Stimulated activated CD4-positive, alpha-beta T cell treated with anti-CD3 and anti-CD28 coated beads, Interleukin-4, amount 100 ng/mL, for 48 hours (primary cell): ENCODE measurements around the gene MFAP2.
"Not testable (repeated sequence)": the region's sequence is repeated elsewhere in the genome, so short reads cannot be mapped to it uniquely, and the experiment has no call there.

Source experiments
- DNase-seq, 2 donors: peaks; one replicate each; pipeline ENCODE4 v3.0.0-alpha.2; 2020; ENCODE audit warnings: low read depth in 2 of 2

MFAP2 gene

DNA sequence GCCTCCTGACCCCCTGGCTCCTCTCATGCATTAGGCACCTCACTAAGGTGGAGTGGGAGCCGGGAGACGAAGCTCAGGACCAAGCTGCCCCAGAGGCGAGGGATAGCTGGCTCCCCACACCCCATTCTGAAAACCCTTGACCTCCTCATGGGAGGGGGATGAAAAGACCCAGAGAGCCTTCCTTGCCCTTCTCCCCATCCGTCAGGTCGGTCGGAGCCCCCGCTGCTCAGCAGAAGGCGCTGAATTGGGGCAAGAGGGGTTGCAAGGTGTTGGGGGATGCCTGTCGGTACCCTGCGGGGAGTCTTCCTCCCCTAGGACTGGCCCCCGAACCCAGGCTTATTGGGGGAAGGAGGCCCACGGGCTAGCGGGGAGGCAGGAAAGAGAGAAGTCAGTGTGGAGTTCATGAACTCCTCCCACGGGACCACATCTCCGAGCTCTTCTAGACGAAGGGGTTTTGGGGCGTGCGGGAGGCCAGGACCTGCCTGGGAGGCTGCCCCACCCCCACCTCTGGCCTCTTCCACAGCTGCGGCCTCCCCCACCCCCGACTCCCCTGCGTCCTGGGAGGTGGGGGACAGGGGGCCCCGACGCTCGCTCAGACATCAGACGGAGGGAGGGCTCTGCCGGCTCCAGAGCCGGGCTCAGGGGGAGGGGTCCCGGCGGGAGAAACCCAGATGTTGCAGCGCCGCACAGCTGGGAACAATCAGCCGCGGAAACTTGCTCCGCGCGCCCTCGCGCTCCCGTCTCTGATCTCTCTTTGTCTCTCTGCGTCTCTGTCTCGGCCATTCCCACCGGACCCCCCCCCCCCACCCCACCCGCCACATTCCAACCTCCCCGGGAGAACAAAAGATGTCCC is 719 bp downstream of the MFAP2 start:
- DNase-seq: no peak

DNA sequence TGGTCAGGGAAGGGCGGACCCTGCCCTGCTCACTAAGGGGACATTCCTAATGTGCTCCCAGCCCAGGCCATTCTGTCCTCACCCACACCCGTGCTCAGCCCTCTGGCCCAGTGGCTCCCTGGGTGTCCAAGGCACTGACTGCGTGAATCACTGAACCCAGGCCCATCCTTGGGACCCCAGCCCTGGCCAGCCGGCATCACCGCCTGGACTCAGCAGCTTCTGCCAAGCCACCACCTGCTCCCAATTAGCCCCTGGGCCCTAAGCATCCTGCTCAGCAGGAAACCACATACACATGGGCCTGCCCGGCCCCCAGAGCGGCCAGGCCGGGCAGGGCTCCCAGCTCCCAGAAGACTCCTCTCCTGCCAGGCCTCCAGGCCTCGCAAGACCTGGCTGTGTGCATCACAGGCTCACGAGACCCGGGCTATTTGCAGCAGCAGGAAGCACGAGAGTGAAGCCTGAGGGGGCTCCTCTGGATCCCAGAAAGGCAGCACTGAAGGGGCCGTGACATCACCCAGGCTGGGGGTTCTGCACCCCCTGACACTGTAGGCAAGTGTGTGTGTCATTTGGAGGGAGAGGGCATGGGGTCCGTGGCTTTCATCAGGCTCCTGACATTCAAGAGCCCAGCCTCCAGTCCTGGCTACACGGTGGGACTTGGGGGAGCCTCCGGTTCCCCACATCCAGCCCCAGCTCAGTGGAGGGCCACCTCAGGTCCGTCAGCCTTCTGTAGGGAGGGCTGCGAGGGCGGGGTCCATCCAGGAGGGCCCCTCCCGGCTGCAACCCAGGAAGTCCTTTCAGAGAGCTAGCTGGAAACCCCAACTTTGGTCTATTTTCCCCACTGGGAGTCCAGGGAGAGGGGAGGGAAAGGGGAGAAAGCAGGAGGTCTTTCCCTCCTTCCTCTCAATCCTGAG is 1.6 kb downstream of the MFAP2 start:
- no peak for DNase-seq

DNA sequence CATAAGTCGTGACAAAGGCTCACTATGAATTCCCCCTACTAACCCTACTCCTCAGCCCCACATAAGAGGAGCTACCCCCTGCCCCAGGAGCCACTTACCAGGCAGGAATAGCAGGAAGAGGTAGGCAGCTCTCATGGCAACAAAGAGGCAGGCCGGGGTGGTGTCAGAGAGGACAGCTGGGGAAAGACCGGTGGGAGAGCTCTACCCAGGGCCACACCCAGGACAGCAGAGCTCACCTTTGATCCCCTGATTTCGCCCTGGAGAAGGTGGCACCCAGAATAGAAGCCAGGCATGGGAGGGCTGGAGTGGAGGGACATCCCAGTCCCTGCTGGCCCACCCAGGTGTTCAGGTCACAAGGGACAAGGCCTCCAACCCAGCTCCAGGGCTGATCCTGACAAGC is 2.3 kb downstream of the MFAP2 start:
- DNase-seq: no peak

- DNase-seq: no peak
Observed at GRCh38 chr1:16977377-16977776, 3.0 kb downstream of the MFAP2 start.

- no peak for DNase-seq
Observed at GRCh38 chr1:16976966-16977365, 3.5 kb downstream of the MFAP2 start.

- DNase-seq: no peak
Observed at GRCh38 chr1:16975838-16976237, 4.6 kb downstream of the MFAP2 start.

DNA sequence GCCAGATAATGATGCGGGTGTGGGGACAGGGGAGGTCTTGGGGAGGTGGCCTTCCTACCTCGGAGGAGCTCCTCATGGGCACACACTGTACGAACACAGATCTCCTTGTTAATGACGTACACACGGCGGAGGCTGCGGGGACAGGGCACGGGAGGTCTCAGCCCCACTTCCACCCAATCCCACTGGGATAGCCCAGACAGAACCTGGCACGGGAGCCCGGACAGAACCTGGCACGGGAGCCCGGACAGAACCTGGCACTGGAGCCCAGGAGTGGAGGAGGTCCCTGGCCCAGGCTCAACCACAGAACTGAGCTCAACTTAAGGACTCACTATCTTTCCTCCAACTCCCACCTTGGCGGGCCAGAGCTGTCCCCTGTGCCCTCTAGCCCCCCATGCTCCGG is 5.2 kb downstream of the MFAP2 start:
- DNase-seq: no peak

- DNase-seq: no peak
Observed at GRCh38 chr1:16973215-16973614, 7.2 kb downstream of the MFAP2 start.

DNA sequence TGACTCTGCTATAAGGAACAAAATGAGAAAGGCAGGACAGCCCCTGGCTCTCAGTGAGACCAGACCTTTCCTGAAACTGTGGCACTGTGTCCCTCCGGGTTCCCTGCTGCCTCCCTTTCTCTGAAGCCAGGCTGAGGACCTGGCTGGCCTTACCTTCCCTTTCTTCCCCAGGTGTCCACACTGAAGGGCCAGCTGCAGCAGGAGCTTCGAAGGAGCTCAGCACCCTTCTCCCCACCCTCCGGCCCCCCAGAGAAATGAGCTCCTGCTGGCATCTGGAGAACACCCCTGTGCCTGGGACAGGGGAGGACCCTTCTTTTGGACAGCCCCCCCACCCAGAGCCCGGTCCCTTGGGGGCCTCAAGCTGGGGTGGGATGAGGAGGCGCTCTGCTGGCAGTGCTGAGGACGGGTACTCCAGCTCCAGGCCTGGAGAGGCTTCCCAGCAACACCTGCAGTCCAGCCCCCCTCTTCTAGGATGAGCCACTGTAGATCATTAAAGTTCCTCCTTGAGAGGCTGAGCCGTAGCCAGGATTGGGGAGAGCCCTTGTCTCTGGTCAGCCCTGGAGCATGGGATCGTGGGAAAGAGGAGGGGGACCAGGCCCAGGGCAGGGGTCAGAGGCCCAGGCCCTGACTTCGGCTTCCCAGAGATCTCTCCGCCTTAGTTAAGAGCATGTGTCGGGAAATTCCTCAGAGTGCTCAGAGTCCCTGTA is 8.1 kb downstream of the MFAP2 start:
- DNase-seq: no peak

DNA sequence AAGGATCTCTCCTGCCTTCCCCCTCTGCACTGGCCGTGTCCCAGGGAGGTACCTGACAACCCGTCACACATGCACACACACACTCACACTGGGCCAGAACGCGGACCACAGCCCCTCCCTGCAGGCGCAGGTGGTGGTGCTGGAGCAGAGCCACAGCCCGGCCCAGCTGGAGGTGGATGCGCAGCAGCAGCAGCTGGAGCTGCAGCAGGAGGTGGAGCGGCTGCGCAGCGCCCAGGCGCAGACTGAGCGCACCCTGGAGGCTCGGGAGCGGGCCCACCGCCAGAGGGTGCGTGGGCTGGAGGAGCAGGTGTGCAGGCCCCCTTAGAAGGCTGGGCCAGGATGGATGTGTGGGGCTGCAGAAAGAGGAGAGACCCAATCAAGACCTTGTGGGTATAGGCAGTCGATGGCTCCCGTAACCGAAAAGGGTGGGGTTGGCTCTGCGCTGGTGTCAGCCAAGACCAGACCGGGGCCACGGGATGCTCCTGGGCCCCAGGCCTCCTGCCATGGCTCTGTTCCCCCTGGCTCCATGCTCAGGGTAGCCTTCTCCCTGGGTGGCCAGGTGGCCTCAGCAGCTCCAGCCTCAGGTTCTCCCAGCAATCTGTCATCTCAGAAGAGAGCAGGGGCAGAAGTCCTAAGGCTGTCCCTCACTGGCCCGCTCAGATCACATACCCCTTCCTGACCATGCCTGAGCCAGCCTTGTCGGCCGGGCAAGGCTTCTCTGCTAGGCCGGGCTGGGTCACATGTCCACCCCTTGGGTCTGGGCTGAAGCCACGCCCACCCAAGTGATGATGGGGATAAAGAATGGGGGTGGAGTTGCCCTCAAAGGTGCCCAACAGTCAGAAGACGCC is 8.9 kb downstream of the MFAP2 start:
- no peak for DNase-seq

DNA sequence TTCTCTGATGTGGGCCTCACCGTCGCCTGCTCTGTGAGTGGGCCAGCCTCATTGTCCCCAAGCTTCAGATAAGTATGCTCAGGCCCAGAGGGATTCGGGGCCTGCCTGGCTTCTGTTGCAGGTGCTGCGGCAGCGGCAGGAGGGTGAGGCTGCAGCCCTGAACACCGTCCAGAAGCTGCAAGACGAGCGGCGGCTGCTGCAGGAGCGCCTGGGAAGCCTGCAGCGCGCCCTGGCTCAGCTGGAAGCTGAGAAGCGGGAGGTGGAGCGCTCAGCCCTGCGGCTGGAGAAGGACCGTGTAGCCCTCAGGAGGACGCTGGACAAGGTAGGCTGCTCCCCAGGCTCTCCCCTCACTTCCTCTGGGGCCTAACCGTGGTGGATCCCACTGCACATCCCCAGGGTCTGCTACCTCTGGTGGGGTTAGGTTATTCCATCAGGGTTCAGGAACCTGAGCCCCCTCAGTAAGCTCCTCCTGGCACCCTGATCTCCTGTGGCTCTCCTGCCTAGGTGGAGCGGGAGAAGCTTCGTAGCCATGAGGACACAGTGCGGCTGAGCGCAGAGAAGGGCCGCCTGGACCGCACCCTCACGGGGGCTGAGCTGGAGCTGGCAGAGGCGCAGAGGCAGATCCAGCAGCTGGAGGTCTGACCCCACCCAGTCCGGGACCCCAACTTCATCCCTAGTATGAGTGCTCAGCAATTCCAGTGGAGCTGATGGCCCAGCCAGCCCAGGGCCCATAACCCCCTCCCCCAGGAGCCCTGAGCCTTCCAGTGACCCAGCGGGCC is 10.1 kb downstream of the MFAP2 start:
- DNase-seq: no peak

DNA sequence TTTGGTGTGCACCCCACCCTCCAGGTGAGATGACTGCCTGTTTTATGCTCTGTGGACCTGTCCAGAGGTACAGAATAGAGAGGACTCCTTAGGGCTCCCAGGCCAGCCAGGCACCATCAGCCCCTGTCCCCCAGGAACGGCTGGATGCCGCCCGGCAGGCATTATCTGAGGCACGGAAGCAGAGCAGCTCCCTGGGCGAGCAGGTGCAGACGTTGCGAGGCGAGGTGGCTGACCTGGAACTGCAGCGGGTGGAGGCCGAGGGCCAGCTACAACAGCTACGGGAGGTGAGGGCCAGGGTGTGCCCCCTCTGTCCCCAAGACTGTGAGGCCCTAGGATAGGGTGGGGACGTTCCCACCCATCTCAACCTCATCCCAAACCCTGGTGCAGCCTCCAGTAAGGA is 10.8 kb downstream of the MFAP2 start:
- DNase-seq: no peak

- no peak for DNase-seq
Observed at GRCh38 chr1:16969057-16969611, 11.3 kb downstream of the MFAP2 start.

GRCh38 chr1:16968372-16968771 is 12.0 kb downstream of the MFAP2 start:
- no peak for DNase-seq

DNA sequence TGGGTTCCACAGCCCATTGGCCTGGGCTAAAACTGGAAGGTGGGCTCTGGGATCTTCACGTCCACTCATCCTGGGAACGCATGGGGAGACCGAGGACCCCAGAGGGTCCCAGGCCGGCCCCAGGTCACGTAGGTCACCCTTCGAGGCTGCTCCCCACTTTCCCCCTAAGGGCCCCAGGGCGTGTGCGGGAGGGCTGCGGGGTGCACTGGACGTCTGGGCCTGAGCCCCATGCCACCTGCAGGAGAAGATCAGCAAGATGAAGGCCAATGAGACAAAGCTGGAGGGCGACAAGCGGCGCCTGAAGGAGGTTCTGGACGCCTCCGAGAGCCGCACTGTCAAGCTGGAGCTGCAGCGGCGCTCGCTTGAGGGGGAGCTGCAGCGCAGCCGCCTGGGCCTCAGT is 12.5 kb downstream of the MFAP2 start:
- no peak for DNase-seq

DNA sequence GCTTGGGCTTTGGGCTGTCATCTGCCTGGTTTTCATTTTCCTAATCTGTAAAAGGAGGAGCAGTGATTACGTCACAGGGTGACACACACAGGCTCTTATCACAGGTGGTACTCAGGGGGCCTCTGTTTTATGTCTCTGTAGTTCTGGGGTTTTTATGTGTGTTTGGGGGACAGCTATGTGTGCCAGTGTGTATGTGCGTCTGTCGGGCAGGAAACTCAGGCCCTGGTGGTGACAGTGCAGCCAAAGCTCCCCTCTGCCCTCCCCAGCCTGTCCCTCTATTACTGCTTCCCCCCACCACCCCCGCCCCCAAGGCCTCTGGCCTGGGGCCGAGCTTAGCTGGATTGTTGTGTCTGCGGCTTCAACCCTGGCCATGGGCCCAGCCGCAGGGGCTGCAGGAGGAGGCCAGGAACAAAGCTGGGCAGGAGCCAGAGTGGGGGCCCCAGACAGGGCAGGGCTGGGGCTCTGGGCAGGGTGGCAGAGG is 13.3 kb downstream of the MFAP2 start:
- DNase-seq: no peak

DNA sequence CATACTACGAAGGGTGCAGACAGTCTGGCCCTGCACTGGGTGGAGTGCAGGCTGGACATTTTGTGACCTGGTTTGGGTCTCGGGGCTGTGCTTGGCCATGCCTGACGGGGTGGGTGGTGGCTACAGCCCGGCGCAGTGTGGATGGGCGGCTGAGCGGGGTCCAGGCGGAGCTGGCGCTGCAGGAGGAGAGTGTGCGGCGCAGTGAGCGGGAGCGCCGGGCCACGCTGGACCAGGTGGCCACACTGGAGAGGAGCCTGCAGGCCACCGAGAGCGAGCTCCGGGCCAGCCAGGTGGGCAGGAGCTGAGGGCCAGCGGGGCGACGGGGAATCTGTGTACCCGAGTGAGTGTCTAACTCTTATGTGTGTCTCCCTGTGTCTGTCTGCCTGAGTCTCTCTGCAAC is 14.1 kb downstream of the MFAP2 start:
- no peak for DNase-seq

DNA sequence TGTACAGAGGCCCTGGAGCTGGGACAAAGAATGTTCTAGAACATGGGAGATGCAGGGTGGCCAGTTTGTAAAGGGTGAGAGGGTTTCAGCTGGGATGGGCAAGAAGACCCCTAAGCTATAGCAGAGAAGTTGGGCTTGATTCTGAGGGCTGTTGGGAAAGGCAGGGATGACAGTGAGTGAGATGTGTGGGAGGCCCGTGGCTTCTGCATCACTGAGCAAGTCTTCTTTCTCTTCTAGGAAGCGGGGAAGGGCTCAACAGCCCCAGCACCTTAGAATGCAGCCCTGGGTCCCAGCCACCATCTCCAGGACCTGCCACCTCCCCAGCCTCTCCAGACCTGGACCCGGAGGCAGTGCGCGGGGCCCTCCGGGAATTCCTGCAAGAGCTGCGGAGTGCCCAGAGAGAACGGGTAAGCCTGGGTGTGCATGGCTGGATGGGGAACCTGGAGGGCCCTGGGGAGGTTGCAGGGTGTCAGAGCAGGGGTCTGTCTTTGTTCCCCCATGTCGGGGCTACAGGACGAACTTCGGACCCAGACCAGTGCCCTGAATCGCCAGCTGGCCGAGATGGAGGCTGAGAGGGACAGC is 14.8 kb downstream of the MFAP2 start:
- no peak for DNase-seq

DNA sequence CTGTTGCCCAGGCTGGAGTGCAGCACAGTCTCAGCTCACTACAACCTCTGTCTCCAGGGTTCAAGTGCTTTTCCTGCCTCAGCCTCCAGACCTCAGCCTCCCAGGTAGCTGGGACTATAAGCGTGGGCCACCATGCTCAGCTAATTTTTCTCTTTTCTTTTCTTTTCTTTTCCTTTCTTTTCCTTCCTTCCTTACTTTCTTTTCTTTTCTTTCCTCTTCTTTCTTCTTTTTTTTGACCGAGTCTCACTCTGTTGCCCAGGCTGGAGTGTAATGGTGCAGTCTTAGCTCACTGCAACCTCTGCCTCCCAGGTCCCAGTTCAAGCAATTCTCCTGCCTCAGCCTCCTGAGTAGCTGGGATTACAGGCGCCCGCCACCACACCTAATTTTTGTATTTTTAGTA is 16.3 kb downstream of the MFAP2 start:
- DNase-seq: not testable (repeated sequence)
